GM10248 (cell line): ENCODE measurements around the gene SMIM41.

Experiments
- CTCF ChIA-PET: fragments of 300-600 bp; sonication (Branson Sonifier 250); formaldehyde crosslinking; extraction: SDS; loops from one replicate; lab custom pipeline; 2021; ENCODE audit warnings: antibody characterized with exemption; lab: Yijun Ruan, JAX
- POLR2A ChIA-PET: fragments of 350-650 bp; sonication (Branson Sonifier 250); formaldehyde crosslinking; extraction: SDS; loops from one replicate; lab custom pipeline; 2020; ENCODE audit warnings: antibody characterized with exemption; lab: Yijun Ruan, JAX
- DNase-seq: peaks from one replicate; pipeline ENCODE4 v3.0.0; 2012; ENCODE audit errors: extremely low spot score
- TF ChIP-seq, protein P1 (sequence below): IDR thresholded peaks from 2 replicates; pipeline ENCODE4 v1.5.1; 2012; ENCODE audit warnings: mild to moderate bottlenecking, low read depth; ENCODE audit errors: extremely low read depth, missing control alignments, control extremely low read depth

Gene SMIM41

GRCh38 chr12:52119398-52120254 lies 40.1 kb downstream of the SMIM41 start:
- DNase-seq, result peak; percentile 71
- TF ChIP-seq, protein P1, sequence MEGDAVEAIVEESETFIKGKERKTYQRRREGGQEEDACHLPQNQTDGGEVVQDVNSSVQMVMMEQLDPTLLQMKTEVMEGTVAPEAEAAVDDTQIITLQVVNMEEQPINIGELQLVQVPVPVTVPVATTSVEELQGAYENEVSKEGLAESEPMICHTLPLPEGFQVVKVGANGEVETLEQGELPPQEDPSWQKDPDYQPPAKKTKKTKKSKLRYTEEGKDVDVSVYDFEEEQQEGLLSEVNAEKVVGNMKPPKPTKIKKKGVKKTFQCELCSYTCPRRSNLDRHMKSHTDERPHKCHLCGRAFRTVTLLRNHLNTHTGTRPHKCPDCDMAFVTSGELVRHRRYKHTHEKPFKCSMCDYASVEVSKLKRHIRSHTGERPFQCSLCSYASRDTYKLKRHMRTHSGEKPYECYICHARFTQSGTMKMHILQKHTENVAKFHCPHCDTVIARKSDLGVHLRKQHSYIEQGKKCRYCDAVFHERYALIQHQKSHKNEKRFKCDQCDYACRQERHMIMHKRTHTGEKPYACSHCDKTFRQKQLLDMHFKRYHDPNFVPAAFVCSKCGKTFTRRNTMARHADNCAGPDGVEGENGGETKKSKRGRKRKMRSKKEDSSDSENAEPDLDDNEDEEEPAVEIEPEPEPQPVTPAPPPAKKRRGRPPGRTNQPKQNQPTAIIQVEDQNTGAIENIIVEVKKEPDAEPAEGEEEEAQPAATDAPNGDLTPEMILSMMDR, result peak; percentile 83
- POLR2A ChIA-PET, result no interaction called here
- CTCF ChIA-PET, result interaction anchor here (0.7 to 5.3 kb wide), 18 partner anchors 9 to 802 kb away, joined by 3 to 157 read pairs (median 6); partner anchors contain the start of gene ATG101

GRCh38 chr12:52120951-52121823 lies 41.7 kb downstream of the SMIM41 start:
- peak; percentile 5 for DNase-seq
- ChIA-PET POLR2A (no interaction called here), CTCF (interaction anchor here (0.8 to 6.0 kb wide), 22 partner anchors 11 to 876 kb away, joined by 3 to 186 read pairs (median 4); partner anchors contain the start of genes ATG101 and TAMALIN)
- TF ChIP-seq, protein P1, result no peak

DNA sequence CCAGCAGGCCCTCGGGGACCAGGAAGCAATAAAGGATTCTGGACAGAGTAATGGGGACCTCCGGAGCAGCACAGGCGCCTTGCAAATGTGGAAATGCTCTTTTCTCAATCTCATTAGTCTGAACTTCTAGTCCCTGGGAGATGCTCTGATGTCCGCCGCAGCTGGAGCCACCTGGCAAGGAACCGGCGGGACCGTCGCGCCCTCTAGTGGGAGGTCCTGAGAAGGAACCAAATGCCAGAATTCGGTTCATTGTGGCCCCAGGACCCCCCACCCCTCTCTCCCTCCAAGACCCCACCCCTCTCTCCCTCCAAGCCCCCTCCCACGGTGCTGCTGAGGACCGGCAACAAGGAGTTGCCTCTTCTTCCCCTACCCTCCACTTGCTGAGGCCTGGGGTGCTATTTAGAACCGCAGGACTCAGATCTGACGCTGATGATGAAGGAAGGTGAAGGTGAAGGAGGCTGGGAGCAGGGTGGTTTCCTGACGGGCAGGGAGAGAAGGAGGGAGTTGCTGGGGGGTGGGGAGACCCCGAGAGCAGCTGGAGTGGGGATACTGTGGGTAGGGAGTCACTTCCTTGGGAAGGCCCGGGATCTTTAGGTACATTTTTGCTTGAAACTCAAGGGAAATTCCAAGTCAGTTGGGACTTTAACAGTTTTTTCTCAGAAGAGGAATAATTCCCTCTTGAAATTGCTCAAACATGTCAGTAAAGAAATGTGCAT lies 42.5 kb downstream of the SMIM41 start:
- ChIA-PET CTCF (interaction anchor here (0.8 to 6.0 kb wide), 23 partner anchors 10 to 876 kb away, joined by 3 to 186 read pairs (median 3); partner anchors contain the start of genes ATG101 and TAMALIN), POLR2A (no interaction called here)
- TF ChIP-seq, protein P1, result peak; percentile 81
- DNase-seq, result peak; percentile 81

DNA sequence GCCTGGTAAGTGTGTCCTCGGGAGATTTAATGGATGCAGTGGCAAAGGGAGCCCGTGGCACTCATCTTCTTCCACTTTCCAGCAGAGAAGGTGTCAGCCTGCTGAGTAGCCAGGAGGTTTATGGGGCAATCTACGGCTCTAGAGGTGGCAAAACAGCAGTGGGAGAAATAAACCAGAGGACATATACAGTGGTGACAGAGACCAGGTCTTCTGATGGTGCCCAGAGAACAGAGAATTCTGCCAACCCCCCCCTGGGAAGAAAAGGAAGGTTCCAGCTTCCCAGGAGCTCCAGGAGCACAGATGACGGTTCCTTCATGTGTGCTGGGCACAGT lies 43.0 kb downstream of the SMIM41 start:
- POLR2A ChIA-PET, result no interaction called here

GRCh38 chr12:52122904-52123303 lies 43.4 kb downstream of the SMIM41 start:
- TF ChIP-seq, protein P1, result no peak
- POLR2A ChIA-PET, result no interaction called here
- DNase-seq, result no peak
- CTCF ChIA-PET, result interaction anchor here (0.8 to 6.0 kb wide), 15 partner anchors 9 to 873 kb away, joined by 3 to 186 read pairs (median 3); partner anchors contain the start of gene NR4A1

More for the DNA sequence above, 43.0 kb downstream of the SMIM41 start:
- TF ChIP-seq, protein P1, result no peak
- CTCF ChIA-PET, result interaction anchor here (0.9 to 6.0 kb wide), 13 partner anchors 9 to 875 kb away, joined by 3 to 186 read pairs (median 4); no protein-coding TSS in a partner anchor
- peak; percentile 20 for DNase-seq
